ENCODE data around the gene ASCC1.

DNA sequence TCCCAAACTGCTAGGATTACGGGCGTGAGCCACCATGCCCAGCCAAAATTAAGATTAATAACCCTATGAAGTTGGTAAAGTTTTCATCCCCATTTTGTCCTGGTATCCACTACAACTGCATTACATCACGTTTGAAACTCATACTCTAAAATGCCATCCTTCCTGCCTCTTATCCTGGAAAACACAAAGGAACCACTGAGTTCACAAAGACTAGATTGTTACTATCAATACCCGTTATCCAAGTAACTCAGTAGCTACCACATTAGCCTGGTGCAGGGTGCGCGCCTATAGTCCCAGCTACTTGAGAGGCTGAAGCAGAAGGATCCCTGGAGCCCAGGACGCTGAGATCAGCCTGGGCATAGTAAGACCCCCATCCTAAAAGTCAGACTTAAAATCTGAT lies 63.8 kb downstream of the ASCC1 start:
- TF ChIP-seq CTCF (IDR thresholded peaks at IDR 0.05) (no peak), POLR2AphosphoS5 (IDR thresholded peaks at IDR 0.05) (no peak), POLR2A (IDR thresholded peaks at IDR 0.05) (no peak)
